ENCODE results near the gene MYB. TPM values are rescaled to one million over a fixed set of nuclear protein-coding genes. Genes with fewer than 3 reads are reported as not detected.
"Not testable (repeated sequence)": the region's sequence is repeated elsewhere in the genome, so short reads cannot be mapped to it uniquely, and the experiment has no call there.

The MYB gene
- total RNA-seq, 1 experiment from 2014 or later, result 3.7 TPM

GRCh38 chr6:135141728-135142127 is 39.4 kb upstream of the MYB start:
- Histone ChIP-seq H3K4me3 (replicated peaks in 1 of 2; ENCODE audit: low read depth in 1 of 2, low read length in 2 of 2) (no peak overlapping the region), H3K36me3 (ENCODE audit: control insufficient read depth in 1 of 2, insufficient read depth in 2 of 2, low read length in 2 of 2) (no peaks in the 10 kb centered on the region), H3K4me2 (ENCODE audit: low read length) (no peak overlapping the region), H4K20me1 (ENCODE audit: insufficient read depth) (no peaks in the 10 kb centered on the region), H3K9me2 (ENCODE audit: insufficient read depth) (no peaks in the 10 kb centered on the region), H3K4me1 (ENCODE audit: control insufficient read depth in 1 of 2, insufficient read depth in 2 of 2, low read length in 2 of 2) (peaks cover 0 to 6% of the 10 kb centered on the region in 2 experiments; a peak in 1 of 4 replicates), H3K27me3 (ENCODE audit: insufficient read depth, low read length) (no peaks in the 10 kb centered on the region), H2AFZ (ENCODE audit: low read depth, low read length, poor library complexity, severe bottlenecking) (no peak overlapping the region), H3K79me2 (ENCODE audit: insufficient read depth, low read length) (no peaks in the 10 kb centered on the region), H3K27ac (ENCODE audit: low read depth, low read length) (no peak overlapping the region), H3K9me3 (ENCODE audit: control insufficient read depth in 1 of 2, insufficient read depth in 1 of 2, low read depth in 1 of 2, low read length in 2 of 2) (no peaks in the 10 kb centered on the region), H3K9ac (ENCODE audit: low read length) (no peak overlapping the region)
- no peak for ATAC-seq
- RAD21 ChIA-PET (ENCODE audit: low non-redundant PET in 1 of 2, low total read pairs in 2 of 2, uncharacterized antibody in 2 of 2, unreplicated experiment in 2 of 2), result no interaction called here
- no peak for DNase-seq (ENCODE audit: low read depth, low spot score)
- POLR2A ChIA-PET, result no interaction called here
- no TSS peak for BruUV-seq (replicated peaks)
- CTCF ChIA-PET, result no interaction called here
- TF ChIP-seq CTCF (IDR thresholded peaks at IDR 0.05 in 2 of 3, conservative IDR thresholded peaks at IDR 0.05 in 1 of 3; ENCODE audit: borderline replicate concordance in 1 of 3, insufficient read depth in 1 of 3, low read depth in 2 of 3, low read length in 2 of 3) (no peak), ZNF274 (IDR thresholded peaks at IDR 0.05; ENCODE audit: low read depth, low read length) (no peak), SIN3A (IDR thresholded peaks at IDR 0.05; ENCODE audit: low read depth) (no peak), EGR1 (IDR thresholded peaks at IDR 0.05; ENCODE audit: low read depth) (no peak)
- intact Hi-C loops (cut with micrococcal nuclease), result no loop called here

GRCh38 chr6:135142232-135142631 is 38.9 kb upstream of the MYB start:
- H3K27me3 ChIP-seq (ENCODE audit: insufficient read depth, low read length); H3K36me3 ChIP-seq (ENCODE audit: control insufficient read depth in 1 of 2, insufficient read depth in 2 of 2, low read length in 2 of 2); DNase-seq (ENCODE audit: low read depth, low spot score); RAD21 ChIA-PET (ENCODE audit: low non-redundant PET in 1 of 2, low total read pairs in 2 of 2, uncharacterized antibody in 2 of 2, unreplicated experiment in 2 of 2); H4K20me1 ChIP-seq (ENCODE audit: insufficient read depth); H3K4me3 ChIP-seq (replicated peaks in 1 of 2; ENCODE audit: low read depth in 1 of 2, low read length in 2 of 2); H3K4me1 ChIP-seq (ENCODE audit: control insufficient read depth in 1 of 2, insufficient read depth in 2 of 2, low read length in 2 of 2); ATAC-seq; intact Hi-C loops (cut with micrococcal nuclease); H3K79me2 ChIP-seq (ENCODE audit: insufficient read depth, low read length); H3K9me3 ChIP-seq (ENCODE audit: control insufficient read depth in 1 of 2, insufficient read depth in 1 of 2, low read depth in 1 of 2, low read length in 2 of 2); H3K27ac ChIP-seq (ENCODE audit: low read depth, low read length); CTCF ChIA-PET; H3K9me2 ChIP-seq (ENCODE audit: insufficient read depth); H2AFZ ChIP-seq (ENCODE audit: low read depth, low read length, poor library complexity, severe bottlenecking); BruUV-seq (replicated peaks); H3K9ac ChIP-seq (ENCODE audit: low read length); POLR2A ChIA-PET; H3K4me2 ChIP-seq (ENCODE audit: low read length): not testable (repeated sequence)
